ENCODE results near the gene AFF2. TPM values are rescaled to one million over a fixed set of nuclear protein-coding genes. Genes with fewer than 3 reads are reported as not detected.

AFF2 gene
- total and polyA plus RNA-seq, 12 donors: 0.07 to 17.9 (median 1.7) TPM

DNA sequence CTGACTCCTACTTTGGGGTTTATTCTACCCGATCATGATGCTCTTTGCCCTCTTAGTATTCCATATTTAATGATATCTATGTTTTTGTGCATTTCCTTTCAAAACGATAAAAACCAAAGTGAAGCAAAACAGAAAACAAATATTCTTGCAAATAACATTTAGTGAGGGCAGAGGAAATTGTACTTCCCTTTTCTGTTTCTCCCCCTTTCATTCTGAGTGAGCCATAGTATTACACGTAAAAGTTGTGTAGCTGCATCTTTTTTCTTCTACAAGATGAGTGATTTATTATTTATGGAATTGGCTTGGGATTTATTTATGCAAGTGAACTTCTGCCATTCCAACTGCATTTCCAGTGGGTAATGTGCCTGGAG lies 109.9 kb downstream of the AFF2 start:
- Histone ChIP-seq H3K9me3 (replicated peaks in 1 of 3) (no peaks in the 10 kb centered on the region), H3K27me3 (no peaks in the 10 kb centered on the region), H3K36me3 (replicated peaks in 1 of 2) (no peaks in the 10 kb centered on the region), H3K4me3 (no peak overlapping the region), H3K27ac (no peak overlapping the region), H3K4me1 (replicated peaks in 1 of 2) (no peaks in the 10 kb centered on the region)
- DNase-seq: no peak
- TF ChIP-seq POLR2A (IDR thresholded peaks at IDR 0.05): no peak
- TF ChIP-seq, protein P1, sequence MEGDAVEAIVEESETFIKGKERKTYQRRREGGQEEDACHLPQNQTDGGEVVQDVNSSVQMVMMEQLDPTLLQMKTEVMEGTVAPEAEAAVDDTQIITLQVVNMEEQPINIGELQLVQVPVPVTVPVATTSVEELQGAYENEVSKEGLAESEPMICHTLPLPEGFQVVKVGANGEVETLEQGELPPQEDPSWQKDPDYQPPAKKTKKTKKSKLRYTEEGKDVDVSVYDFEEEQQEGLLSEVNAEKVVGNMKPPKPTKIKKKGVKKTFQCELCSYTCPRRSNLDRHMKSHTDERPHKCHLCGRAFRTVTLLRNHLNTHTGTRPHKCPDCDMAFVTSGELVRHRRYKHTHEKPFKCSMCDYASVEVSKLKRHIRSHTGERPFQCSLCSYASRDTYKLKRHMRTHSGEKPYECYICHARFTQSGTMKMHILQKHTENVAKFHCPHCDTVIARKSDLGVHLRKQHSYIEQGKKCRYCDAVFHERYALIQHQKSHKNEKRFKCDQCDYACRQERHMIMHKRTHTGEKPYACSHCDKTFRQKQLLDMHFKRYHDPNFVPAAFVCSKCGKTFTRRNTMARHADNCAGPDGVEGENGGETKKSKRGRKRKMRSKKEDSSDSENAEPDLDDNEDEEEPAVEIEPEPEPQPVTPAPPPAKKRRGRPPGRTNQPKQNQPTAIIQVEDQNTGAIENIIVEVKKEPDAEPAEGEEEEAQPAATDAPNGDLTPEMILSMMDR (IDR thresholded peaks at IDR 0.05): no peak
- WGBS, 4 donors: 54 to 65% (median 63%) methylated on average over 3 of the region's 3 CpGs
- intact Hi-C loops (cut with DNase I): no loop called here

DNA sequence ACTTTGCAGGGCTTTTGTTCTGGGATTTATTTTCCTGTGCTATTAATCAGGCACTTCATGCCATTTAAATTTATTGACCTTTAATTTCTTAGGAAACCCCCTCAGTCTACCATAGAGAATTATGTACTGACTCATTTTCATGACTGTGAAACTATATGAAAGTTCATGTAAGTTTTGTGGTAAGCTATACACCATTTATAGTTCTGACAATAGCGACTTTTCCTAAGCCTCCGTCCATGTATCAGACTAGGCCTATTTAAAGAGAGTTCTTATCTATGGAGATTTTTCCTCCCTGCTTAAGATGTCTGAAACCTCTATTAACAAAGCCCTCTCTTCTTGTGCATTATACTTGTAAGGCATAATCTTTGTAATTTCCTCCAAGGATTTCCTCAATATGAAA lies 111.6 kb downstream of the AFF2 start:
- no peak for DNase-seq
- no peak overlapping the region for H3K27ac ChIP-seq
- no peaks in the 10 kb centered on the region for H3K4me1 ChIP-seq (replicated peaks in 1 of 2)
- H3K36me3 ChIP-seq (replicated peaks in 1 of 2): no peaks in the 10 kb centered on the region
- no peak overlapping the region for H3K4me3 ChIP-seq
- H3K27me3 ChIP-seq: no peaks in the 10 kb centered on the region
- H3K9me3 ChIP-seq (replicated peaks in 1 of 3): no peaks in the 10 kb centered on the region
- 75 to 91% (median 85%) methylated on average over 2 of the region's 2 CpGs for WGBS, 4 donors
- TF ChIP-seq, protein P1 (IDR thresholded peaks at IDR 0.05): no peak
- no peak for TF ChIP-seq POLR2A (IDR thresholded peaks at IDR 0.05)
- intact Hi-C loops (cut with DNase I): no loop called here

DNA sequence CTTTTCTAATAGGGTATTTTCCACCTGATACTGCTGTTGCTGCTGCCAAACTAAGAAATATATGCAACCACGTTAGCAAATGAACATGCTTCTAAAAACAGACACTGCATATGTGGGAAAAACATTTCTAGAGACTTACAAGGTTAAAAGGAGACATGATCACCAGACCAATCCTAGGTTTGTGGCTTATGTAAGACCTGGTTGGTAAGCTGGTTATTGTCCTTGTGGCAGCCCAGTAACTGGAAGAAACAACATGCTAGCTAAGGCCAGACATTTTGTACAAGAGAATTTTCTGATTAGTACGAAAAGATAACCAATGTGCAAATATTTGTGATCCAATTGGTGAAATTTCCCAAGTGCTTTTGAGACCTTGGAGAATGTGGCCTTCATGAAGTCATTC lies 112.0 kb downstream of the AFF2 start:
- intact Hi-C loops (cut with DNase I): no loop called here

DNA sequence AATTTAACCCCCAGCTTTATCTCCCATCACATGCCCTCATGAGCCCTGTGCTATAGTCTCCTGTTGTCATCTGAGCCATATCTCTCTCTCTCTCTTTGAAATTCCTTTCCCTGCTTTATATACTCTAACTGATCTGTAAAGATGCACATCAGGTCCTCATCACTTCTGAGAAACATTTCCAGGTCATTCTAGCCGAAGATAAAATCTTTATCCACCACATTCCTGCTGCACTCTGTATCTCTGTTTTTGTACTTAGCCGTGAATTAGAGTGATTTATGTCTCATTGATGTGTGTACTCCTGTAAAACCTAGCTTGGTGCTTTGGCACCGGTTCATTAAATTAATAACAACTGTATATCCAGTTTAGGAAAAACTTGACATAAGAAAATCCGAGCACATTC lies 113.2 kb downstream of the AFF2 start:
- Histone ChIP-seq H3K4me3 (no peak overlapping the region), H3K9me3 (replicated peaks in 1 of 3) (no peaks in the 10 kb centered on the region), H3K4me1 (replicated peaks in 1 of 2) (no peaks in the 10 kb centered on the region), H3K27me3 (no peaks in the 10 kb centered on the region), H3K36me3 (replicated peaks in 1 of 2) (no peaks in the 10 kb centered on the region), H3K27ac (no peak overlapping the region)
- 36 to 50% (median 41%) methylated on average over 4 of the region's 4 CpGs for WGBS, 4 donors
- TF ChIP-seq, protein P1 (IDR thresholded peaks at IDR 0.05): no peak
- TF ChIP-seq POLR2A (IDR thresholded peaks at IDR 0.05): no peak
- no peak for DNase-seq
- intact Hi-C loops (cut with DNase I): no loop called here

More for the DNA sequence above, 112.0 kb downstream of the AFF2 start:
- Histone ChIP-seq H3K4me1 (replicated peaks in 1 of 2) (no peaks in the 10 kb centered on the region), H3K9me3 (replicated peaks in 1 of 3) (no peaks in the 10 kb centered on the region), H3K27me3 (no peaks in the 10 kb centered on the region), H3K4me3 (no peak overlapping the region), H3K36me3 (replicated peaks in 1 of 2) (no peaks in the 10 kb centered on the region), H3K27ac (no peak overlapping the region)
- TF ChIP-seq, protein P1 (IDR thresholded peaks at IDR 0.05): no peak
- TF ChIP-seq POLR2A (IDR thresholded peaks at IDR 0.05): no peak
- DNase-seq: no peak
- 38 to 60% (median 45%) methylated on average over 2 of the region's 2 CpGs for WGBS, 4 donors
